AG08395 (cell line): Measurements from ENCODE around the gene B3GALNT1.
"Not testable (repeated sequence)": the region's sequence is repeated elsewhere in the genome, so short reads cannot be mapped to it uniquely, and the experiment has no call there.

Source experiments
- DNase-seq: peaks from one replicate; pipeline ENCODE4 v3.0.0; 2012; ENCODE audit warnings: mixed read lengths, low spot score

Gene B3GALNT1

GRCh38 chr3:161073181-161073580, 32.0 kb downstream of the B3GALNT1 start:
- DNase-seq: no peak

GRCh38 chr3:161072751-161073150, 32.4 kb downstream of the B3GALNT1 start:
- DNase-seq: no peak

GRCh38 chr3:161072211-161072621, 32.9 kb downstream of the B3GALNT1 start:
- DNase-seq: no peak

GRCh38 chr3:161070980-161071663, 34.0 kb downstream of the B3GALNT1 start:
- DNase-seq: no peak

- DNase-seq: no peak
Measured at GRCh38 chr3:161070252-161070930, 34.8 kb downstream of the B3GALNT1 start.

GRCh38 chr3:161069511-161070251, 35.5 kb downstream of the B3GALNT1 start:
- DNase-seq: peak; percentile 71

- no peak for DNase-seq
Measured at GRCh38 chr3:161067335-161067734, 37.8 kb downstream of the B3GALNT1 start.

GRCh38 chr3:161066930-161067329, 38.2 kb downstream of the B3GALNT1 start:
- no peak for DNase-seq

GRCh38 chr3:161064413-161064812, 40.7 kb downstream of the B3GALNT1 start:
- no peak for DNase-seq

- DNase-seq: no peak
Measured at GRCh38 chr3:161054860-161055604, 50.1 kb downstream of the B3GALNT1 start.

GRCh38 chr3:161051856-161052255, 53.3 kb downstream of the B3GALNT1 start:
- DNase-seq: no peak

GRCh38 chr3:161050935-161051334, 54.2 kb downstream of the B3GALNT1 start:
- no peak for DNase-seq

GRCh38 chr3:161049683-161050248, 55.4 kb downstream of the B3GALNT1 start:
- DNase-seq: no peak

GRCh38 chr3:161043336-161044035, 61.7 kb downstream of the B3GALNT1 start:
- no peak for DNase-seq

- no peak for DNase-seq
Measured at GRCh38 chr3:161042023-161042501, 63.1 kb downstream of the B3GALNT1 start.

GRCh38 chr3:161038725-161039124, 66.4 kb downstream of the B3GALNT1 start:
- DNase-seq: no peak

GRCh38 chr3:161035711-161036110, 69.4 kb downstream of the B3GALNT1 start:
- DNase-seq: no peak

- not testable (repeated sequence) for DNase-seq
Measured at GRCh38 chr3:161034913-161035550, 70.1 kb downstream of the B3GALNT1 start.
